Muscle of leg (tissue), 11 donors: ENCODE data around the gene AKT1S1. TPM values are rescaled to one million over a fixed set of nuclear protein-coding genes. Genes with fewer than 3 reads are reported as not detected.
"Not testable (repeated sequence)": the region's sequence is repeated elsewhere in the genome, so short reads cannot be mapped to it uniquely, and the experiment has no call there.

Experiments used
- DNase-seq: peaks from one replicate; pipeline ENCODE4 v3.0.0; 2013
- H3K27ac ChIP-seq: one replicate; pipeline ENCODE4 v1.5.1; 2013; ENCODE audit warnings: mild to moderate bottlenecking, low read length, control low read depth
- H3K27me3 ChIP-seq: one replicate; pipeline ENCODE4 v1.6.1; 2013; ENCODE audit warnings: low read length; ENCODE audit not compliant: control insufficient read depth, insufficient read depth
- H3K36me3 ChIP-seq: one replicate; pipeline ENCODE4 v1.6.1; 2013; ENCODE audit warnings: low read length; ENCODE audit not compliant: control insufficient read depth, insufficient read depth
- H3K4me1 ChIP-seq: one replicate; pipeline ENCODE4 v1.6.1; 2013; ENCODE audit warnings: low read length; ENCODE audit not compliant: control insufficient read depth, insufficient read depth
- H3K4me3 ChIP-seq: one replicate; pipeline ENCODE4 v1.5.1; 2013; ENCODE audit warnings: low read length, control low read depth
- H3K9me3 ChIP-seq: replicated peaks from 2 replicates; pipeline ENCODE4 v1.6.1; 2013; ENCODE audit warnings: low read depth, low read length; ENCODE audit not compliant: control insufficient read depth
- WGBS: methylation state at CpG from one replicate; pipeline ENCODE4 v1.1.5; 2013; ENCODE audit warnings: missing lambda C conversion rate; ENCODE audit not compliant: insufficient coverage; 5-methylcytosine and 5-hydroxymethylcytosine counted together
- polyA plus RNA-seq, 8 donors: library from polyadenylated mRNA; unstranded; fragments of 120-200 nt; gene quantifications; one replicate each; pipeline versions ENCODE4 v1.2.1 to v1.2.3, GENCODE V29; 2013; ENCODE audit warnings: inconsistent platforms in 1 of 8, low replicate concordance in 1 of 8; ENCODE audit not compliant: insufficient read length in 8 of 8, insufficient read depth in 1 of 8
- total RNA-seq: library from RNA; stranded (reverse); fragments of 120-200 nt; gene quantifications from one replicate; pipeline ENCODE4 v1.2.4, GENCODE V29; 2013

The AKT1S1 gene
- total and polyA plus RNA-seq, 9 donors: 6.7 to 42.3 (median 40.1) TPM

DNA sequence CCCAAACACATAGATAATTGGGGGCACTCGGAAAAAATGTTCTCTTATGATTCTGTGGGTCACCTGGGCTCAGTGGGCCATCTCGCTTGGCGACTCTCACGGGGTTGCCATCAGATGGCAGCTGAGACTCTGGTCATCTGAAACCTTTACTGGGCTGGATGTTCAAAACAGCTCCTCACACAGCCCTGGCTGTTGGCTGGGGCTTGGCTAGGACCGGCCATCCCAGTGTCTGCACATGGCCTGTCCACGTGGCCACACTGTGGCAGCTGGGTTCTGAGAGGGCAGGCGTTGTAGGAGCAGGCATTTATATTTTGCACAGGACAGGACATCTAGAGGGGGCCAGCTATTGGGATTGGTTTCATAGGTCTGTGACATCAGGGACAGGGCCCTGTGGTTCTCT, 43.6 kb downstream of the AKT1S1 start:
- Histone ChIP-seq H3K4me3 (no peak overlapping the region), H3K27ac (peak overlapping the region; percentile 75), H3K27me3 (no peaks in the 10 kb centered on the region), H3K9me3 (no peaks in the 10 kb centered on the region), H3K36me3 (peaks cover 98% of the 10 kb centered on the region), H3K4me1 (peaks cover 24% of the 10 kb centered on the region)
- 90% methylated on average over 7 of the region's 7 CpGs for WGBS
- DNase-seq: no peak

DNA sequence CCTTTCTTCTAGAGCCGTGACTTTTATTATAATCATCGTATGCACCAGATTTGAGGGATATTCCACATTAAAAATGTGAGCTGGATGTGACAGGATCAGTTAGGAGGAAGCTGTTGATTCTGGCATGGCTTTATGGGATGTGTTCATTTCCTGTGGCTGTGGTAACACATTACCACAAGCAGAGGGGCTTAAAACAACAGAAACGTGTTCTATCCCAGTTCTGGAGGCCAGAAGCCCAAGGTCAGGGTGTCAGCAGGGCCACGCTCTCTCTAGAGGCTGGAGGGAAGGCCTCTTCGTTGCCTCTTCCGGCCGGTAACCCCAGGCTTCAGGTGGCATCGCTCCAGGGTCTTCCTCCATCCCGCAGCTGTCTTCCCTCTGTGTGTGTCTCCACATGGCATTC, 44.6 kb downstream of the AKT1S1 start:
- Histone ChIP-seq H3K9me3 (no peaks in the 10 kb centered on the region), H3K4me1 (peaks cover 24% of the 10 kb centered on the region), H3K36me3 (peaks cover 93% of the 10 kb centered on the region), H3K4me3 (no peak overlapping the region), H3K27ac (peak overlapping the region; percentile 51), H3K27me3 (no peaks in the 10 kb centered on the region)
- 67% methylated on average over 6 of the region's 9 CpGs for WGBS
- DNase-seq: no peak

DNA sequence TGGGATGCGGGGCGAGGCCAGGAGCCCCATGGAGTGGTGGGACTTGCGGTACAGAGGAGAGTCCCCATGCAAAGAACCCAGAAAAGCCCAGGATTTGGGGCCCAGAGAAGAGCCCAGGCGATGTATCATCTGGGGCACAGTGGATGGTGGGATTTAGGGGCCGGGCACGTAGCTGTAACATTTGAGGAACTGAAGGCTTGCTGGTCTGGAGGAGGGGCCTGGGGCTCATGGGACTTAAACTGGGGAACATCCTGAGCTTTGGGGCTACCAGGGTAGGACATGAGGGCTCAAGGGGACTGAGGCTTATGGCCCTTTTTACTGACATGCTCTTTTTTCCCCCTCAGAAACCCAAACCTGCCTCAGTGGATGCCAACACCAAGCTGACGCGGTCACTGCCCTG, 45.6 kb downstream of the AKT1S1 start:
- Histone ChIP-seq H3K4me1 (peaks cover 29% of the 10 kb centered on the region), H3K9me3 (no peaks in the 10 kb centered on the region), H3K36me3 (peaks cover 93% of the 10 kb centered on the region), H3K27ac (no peak overlapping the region), H3K4me3 (no peak overlapping the region), H3K27me3 (no peaks in the 10 kb centered on the region)
- WGBS: 98% methylated on average over 8 of the region's 8 CpGs
- DNase-seq: no peak

DNA sequence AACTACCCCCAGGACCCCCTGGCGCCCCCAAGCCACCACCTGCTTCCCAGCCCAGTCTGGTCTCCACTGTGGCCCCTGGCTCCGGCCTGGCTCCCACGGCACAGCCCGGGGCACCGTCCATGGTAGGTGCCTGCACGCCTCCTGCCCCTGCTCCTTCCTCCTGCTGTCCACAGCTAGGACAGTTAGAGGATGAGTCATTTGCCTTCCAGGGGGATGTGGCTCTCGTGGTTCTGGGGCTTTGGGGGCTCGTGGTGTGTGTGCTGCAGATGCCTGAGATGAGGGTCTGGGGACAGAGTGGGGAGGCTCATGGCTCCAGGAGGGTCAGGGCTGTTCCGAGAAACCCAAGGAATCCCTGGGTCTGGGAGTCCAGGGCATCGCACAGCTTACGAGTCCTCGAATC, 46.4 kb downstream of the AKT1S1 start:
- no peak for DNase-seq
- Histone ChIP-seq H3K9me3 (no peaks in the 10 kb centered on the region), H3K27ac (no peak overlapping the region), H3K4me3 (no peak overlapping the region), H3K36me3 (peaks cover 90% of the 10 kb centered on the region), H3K4me1 (peaks cover 35% of the 10 kb centered on the region), H3K27me3 (no peaks in the 10 kb centered on the region)
- WGBS: 91% methylated on average over 11 of the region's 12 CpGs

DNA sequence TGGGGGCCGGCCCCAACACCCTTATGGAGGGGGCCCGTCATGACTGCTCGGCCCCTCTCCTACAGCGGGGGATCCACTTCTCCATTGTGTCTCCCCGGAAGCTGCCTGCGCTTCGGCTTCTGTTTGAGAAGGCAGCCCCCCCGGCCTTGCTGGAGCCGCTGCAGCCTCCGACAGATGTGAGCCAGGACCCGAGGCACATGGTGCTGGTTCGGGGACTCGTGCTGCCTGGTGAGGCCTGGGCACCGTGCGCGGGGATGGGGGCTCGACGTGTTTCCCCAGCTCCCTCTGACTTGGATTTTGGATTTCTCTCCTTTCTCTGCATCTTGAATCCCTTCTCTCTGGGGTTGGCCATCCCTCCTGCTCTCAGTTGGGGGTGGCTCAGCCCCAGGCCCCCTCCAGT, 47.4 kb downstream of the AKT1S1 start:
- no peak overlapping the region for H3K4me3 ChIP-seq
- peaks cover 79% of the 10 kb centered on the region for H3K36me3 ChIP-seq
- no peak overlapping the region for H3K27ac ChIP-seq
- H3K27me3 ChIP-seq: no peaks in the 10 kb centered on the region
- no peak for DNase-seq
- H3K4me1 ChIP-seq: peaks cover 32% of the 10 kb centered on the region
- no peaks in the 10 kb centered on the region for H3K9me3 ChIP-seq
- 91% methylated on average over 18 of the region's 18 CpGs for WGBS

DNA sequence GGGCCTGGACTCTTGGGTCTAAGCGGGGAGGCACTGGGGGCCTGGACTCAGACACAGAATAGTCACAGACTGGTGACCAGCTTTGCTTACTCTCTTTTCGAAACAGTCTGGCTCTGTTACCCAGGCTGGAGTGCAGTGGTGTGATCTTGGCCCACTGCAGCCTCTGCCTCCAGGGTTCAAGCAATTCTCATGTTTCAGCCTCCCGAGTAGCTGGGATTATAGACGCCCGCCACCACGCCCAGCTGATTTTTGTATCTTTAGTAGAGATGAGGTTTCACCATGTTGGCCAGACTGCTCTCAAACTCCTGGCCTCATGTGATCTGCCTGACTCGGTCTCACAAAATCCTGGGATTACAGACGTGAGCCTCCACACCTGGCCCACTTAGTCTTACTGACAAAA, 48.0 kb downstream of the AKT1S1 start:
- H3K27me3 ChIP-seq: no peaks in the 10 kb centered on the region
- H3K27ac ChIP-seq: no peak overlapping the region
- H3K9me3 ChIP-seq: no peaks in the 10 kb centered on the region
- peaks cover 77% of the 10 kb centered on the region for H3K36me3 ChIP-seq
- WGBS: 69% methylated on average over 7 of the region's 8 CpGs
- no peak overlapping the region for H3K4me3 ChIP-seq
- no peak for DNase-seq
- peaks cover 27% of the 10 kb centered on the region for H3K4me1 ChIP-seq

DNA sequence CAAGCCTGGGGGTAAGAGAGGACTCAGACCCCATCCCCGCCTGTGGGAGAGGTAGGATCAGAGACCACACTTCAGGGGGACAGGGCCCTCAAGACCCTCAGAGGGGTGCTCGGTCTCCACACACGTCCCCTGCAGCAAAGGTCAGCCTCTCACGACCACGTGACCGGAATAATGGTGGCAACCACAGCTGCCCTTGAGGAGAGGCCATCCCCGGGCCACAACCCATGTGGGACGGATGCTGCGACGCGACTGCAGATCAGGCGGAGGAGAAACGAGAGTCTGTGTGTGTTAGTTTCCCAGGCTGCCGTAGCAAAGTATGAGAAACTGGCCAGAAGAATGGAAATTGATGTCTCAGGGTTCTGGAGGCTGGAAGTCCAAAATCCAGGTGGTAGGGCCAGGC, 50.1 kb downstream of the AKT1S1 start:
- Histone ChIP-seq H3K9me3 (no peaks in the 10 kb centered on the region), H3K36me3 (peaks cover 70% of the 10 kb centered on the region), H3K27me3 (no peaks in the 10 kb centered on the region), H3K4me1 (peaks cover 11% of the 10 kb centered on the region), H3K27ac (peak overlapping the region; percentile 29), H3K4me3 (no peak overlapping the region)
- 86% methylated on average over 14 of the region's 14 CpGs for WGBS
- no peak for DNase-seq

DNA sequence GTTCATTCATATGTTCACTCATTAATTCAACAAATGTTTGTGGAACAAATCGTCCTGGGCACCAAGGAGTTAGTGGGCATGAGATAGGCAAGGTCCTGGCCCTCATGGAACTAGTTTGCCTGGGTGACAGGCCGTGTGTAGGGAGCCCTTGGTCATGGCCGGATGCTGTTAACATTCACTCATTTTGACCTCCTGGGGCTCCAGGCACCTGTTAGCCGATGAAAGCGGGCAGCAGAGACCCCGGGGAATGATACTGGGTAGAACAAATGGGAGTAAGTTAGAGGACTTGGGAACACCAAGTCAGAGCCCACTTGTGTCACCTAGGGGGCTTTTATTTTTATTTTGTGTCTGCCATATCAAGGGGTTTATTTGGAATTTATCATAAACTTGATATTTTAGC, 52.5 kb downstream of the AKT1S1 start:
- Histone ChIP-seq H3K27me3 (no peaks in the 10 kb centered on the region), H3K4me3 (no peak overlapping the region), H3K4me1 (peaks cover 11% of the 10 kb centered on the region), H3K36me3 (peaks cover 52% of the 10 kb centered on the region), H3K9me3 (no peaks in the 10 kb centered on the region), H3K27ac (no peak overlapping the region)
- WGBS: 93% methylated on average over 5 of the region's 6 CpGs
- no peak for DNase-seq

DNA sequence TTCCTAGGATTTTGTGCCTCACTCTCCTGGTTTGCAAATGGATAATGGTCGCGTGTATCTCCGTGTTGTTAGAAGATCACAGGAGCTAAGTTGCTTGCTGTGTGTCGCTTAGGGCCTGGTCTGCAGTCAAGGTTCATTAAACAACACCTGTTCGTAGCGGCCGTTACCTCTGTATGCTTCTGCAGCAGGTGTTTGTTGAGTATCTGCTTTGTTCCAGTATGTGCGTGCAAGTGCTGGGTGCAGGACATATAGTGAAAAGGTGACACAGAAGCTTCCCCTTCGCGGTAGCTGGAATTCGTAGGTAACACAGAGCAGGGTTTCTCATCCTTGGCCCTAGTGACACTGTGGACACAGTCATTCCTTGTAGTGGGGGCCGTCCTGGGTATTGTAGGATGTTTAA, 53.7 kb downstream of the AKT1S1 start:
- DNase-seq: no peak
- peaks cover 22% of the 10 kb centered on the region for H3K4me1 ChIP-seq
- H3K36me3 ChIP-seq: peaks cover 40% of the 10 kb centered on the region
- H3K27ac ChIP-seq: no peak overlapping the region
- no peaks in the 10 kb centered on the region for H3K27me3 ChIP-seq
- 86% methylated on average over 7 of the region's 12 CpGs for WGBS
- H3K4me3 ChIP-seq: no peak overlapping the region
- H3K9me3 ChIP-seq: no peaks in the 10 kb centered on the region

DNA sequence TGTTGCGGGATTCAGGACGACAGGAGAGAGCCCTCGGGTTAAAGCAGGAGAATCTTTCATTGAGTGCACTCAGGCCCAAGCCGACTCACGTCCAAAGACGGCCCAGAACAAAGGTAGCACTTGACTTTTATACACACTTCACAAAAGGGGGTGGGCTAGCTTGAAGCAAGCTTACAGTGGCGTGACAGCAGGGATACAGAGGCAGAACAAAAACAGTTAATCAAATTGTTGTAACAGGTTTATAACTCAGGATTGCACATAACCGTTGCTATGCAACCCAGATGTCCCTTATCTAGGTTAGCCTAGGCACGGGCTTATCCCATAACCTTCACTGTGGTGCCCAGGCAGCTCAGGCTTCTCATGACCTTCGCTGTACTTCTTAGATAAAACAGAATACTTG, 57.0 kb downstream of the AKT1S1 start:
- H3K4me1 ChIP-seq: peaks cover 18% of the 10 kb centered on the region
- H3K36me3 ChIP-seq: peaks cover 21% of the 10 kb centered on the region
- H3K27me3 ChIP-seq: no peaks in the 10 kb centered on the region
- WGBS: 75% methylated on average over 4 of the region's 10 CpGs
- no peaks in the 10 kb centered on the region for H3K9me3 ChIP-seq
- no peak for DNase-seq
- H3K4me3 ChIP-seq: no peak overlapping the region
- no peak overlapping the region for H3K27ac ChIP-seq

DNA sequence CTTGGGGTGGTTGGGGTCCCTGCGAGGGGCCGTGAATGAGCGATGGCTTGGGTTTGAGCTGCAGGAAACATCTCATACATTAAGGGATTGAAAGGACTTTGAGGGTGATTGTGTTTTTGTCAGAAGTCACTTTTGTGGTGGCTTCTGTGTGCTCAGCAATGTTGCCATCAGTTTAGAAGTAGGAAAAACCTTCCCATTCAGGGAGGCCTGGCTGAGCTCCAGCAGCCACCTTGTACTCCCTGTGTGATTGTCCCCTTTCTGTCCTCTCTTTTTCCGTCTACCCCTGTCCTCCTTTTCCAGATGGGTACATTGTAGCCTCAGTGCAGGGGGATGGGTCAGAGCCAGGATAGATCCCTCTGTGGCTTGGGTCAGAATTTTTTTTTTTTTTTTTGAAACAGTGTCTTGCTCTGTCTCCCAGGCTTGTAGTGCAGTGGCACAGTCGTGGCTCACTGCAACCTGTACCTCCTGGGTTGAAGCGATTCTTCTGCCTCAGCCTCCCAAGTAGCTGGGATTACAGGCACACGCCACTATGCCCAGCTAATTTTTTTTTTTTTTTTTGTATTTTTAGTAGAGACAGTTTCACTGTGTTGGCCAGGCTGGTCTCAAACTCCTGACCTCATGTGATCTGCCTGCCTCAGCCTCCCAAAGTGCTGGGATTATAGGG, 57.6 kb downstream of the AKT1S1 start:
- H3K9me3 ChIP-seq, H3K4me3 ChIP-seq, DNase-seq, H3K27me3 ChIP-seq, H3K27ac ChIP-seq: not testable (repeated sequence)
- WGBS: 79% methylated on average over 3 of the region's 7 CpGs
- Histone ChIP-seq H3K36me3 (peaks cover 21% of the 10 kb centered on the region), H3K4me1 (peaks cover 18% of the 10 kb centered on the region)
